Activated CD8-positive, alpha-beta T cell treated with anti-CD3 and anti-CD28 coated beads for 36 hours (primary cell): ENCODE results near the gene RGS16. TPM values are rescaled to one million over a fixed set of nuclear protein-coding genes. Genes with fewer than 3 reads are reported as not detected.

Experiments used
- ATAC-seq: fragments of 200-7000 bp; cut with Tn5 transposase; one replicate; pipeline ENCODE4 v1.10.0; 2021; ENCODE audit warnings: mild to moderate bottlenecking, moderate library complexity
- CTCF ChIA-PET: fragments of 350-600 bp; sonication (Branson Sonifier 250); formaldehyde crosslinking; loops from one replicate; lab custom pipeline; 2021; ENCODE audit warnings: antibody characterized with exemption; lab: Charles Lee
- POLR2A ChIA-PET: fragments of 350-600 bp; sonication (Branson Sonifier 250); formaldehyde crosslinking; loops from one replicate; lab custom pipeline; 2021; ENCODE audit warnings: antibody characterized with exemption; lab: Charles Lee
- DNase-seq: peaks from one replicate; pipeline ENCODE4 v3.0.0-alpha.2; 2020
- H3K27ac Mint-ChIP-seq: one replicate; pipeline ENCODE4 v1.8.0; 2021; ENCODE audit warnings: mild to moderate bottlenecking, mixed read lengths
- H3K27me3 Mint-ChIP-seq: one replicate; pipeline ENCODE4 v1.8.0; 2021; ENCODE audit warnings: mixed read lengths
- H3K36me3 Mint-ChIP-seq: one replicate; pipeline ENCODE4 v1.8.0; 2021; ENCODE audit warnings: low read depth, mixed read lengths
- H3K4me1 Mint-ChIP-seq: one replicate; pipeline ENCODE4 v1.8.0; 2021; ENCODE audit warnings: low read depth, mixed read lengths
- H3K4me3 Mint-ChIP-seq: one replicate; pipeline ENCODE4 v1.8.0; 2021; ENCODE audit warnings: mild to moderate bottlenecking, moderate library complexity, mixed read lengths
- H3K9me3 Mint-ChIP-seq: one replicate; pipeline ENCODE4 v1.8.0; 2021; ENCODE audit warnings: mixed read lengths
- intact Hi-C: fragments of 100-400 bp; cut with micrococcal nuclease; formaldehyde crosslinking; loops from one replicate; pipeline ENCODE4 v1.10.0; 2022
- total RNA-seq, 2 experiments: library from RNA; stranded (reverse); gene quantifications; one replicate each; pipeline ENCODE4 v1.2.3, GENCODE V29; 2021
- TF ChIP-seq, protein P1 (sequence below): fragments of 200-600 bp; IDR thresholded peaks from one replicate; pipeline ENCODE4 v1.8.0; 2022; ENCODE audit warnings: antibody characterized with exemption, mild to moderate bottlenecking

RGS16 gene
- total RNA-seq, 2 experiments from 2014 or later, result 33.8 to 35.6 TPM

DNA sequence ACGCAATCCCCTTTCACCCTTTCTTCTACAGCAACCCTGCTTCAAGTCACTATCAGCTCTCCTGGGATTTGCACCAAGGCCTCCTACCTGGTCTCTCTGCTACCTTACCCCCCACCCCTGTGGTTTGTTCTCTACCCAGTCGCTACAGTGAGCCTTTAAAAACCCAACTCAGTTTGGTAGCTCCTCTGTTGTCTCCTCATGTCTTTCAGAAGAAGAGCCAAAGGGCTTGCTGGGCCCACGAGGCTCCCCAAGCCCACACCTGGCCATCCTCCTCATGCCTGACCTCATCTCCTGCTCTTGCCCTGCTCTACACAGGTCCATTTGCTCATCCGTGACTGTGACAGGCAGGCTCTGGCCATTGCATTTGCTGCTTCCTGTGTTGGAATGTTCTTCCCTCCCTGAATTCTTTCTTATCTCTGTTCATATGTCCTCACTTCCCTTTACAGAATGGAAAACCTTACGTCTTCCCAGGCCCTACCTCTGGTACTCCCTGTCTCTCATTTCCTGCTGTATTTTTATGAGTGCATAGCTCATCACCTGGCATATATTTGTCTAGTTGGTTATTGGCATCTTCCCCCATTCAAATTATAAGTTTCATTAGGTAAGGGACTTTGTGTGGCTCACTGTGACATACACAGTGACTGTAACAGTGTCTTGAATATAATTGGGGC, 3.3 kb downstream of the RGS16 start:
- ATAC-seq, result no peak
- peaks cover 9% of the 10 kb centered on the region for H3K27me3 Mint-ChIP-seq
- ChIA-PET CTCF (interaction anchor here (0.7 to 27.6 kb wide), 18 partner anchors 12 to 188 kb away, joined by 3 to 1003 read pairs (median 4); partner anchors contain the start of genes NPL and RNASEL), POLR2A (interaction anchor here (0.7 to 4.1 kb wide), 6 partner anchors 11 to 239 kb away, joined by 3 to 23 read pairs (median 4); partner anchors contain the start of gene RNASEL)
- H3K4me3 Mint-ChIP-seq, result no peak overlapping the region
- peaks cover 24% of the 10 kb centered on the region for H3K4me1 Mint-ChIP-seq
- TF ChIP-seq, protein P1, sequence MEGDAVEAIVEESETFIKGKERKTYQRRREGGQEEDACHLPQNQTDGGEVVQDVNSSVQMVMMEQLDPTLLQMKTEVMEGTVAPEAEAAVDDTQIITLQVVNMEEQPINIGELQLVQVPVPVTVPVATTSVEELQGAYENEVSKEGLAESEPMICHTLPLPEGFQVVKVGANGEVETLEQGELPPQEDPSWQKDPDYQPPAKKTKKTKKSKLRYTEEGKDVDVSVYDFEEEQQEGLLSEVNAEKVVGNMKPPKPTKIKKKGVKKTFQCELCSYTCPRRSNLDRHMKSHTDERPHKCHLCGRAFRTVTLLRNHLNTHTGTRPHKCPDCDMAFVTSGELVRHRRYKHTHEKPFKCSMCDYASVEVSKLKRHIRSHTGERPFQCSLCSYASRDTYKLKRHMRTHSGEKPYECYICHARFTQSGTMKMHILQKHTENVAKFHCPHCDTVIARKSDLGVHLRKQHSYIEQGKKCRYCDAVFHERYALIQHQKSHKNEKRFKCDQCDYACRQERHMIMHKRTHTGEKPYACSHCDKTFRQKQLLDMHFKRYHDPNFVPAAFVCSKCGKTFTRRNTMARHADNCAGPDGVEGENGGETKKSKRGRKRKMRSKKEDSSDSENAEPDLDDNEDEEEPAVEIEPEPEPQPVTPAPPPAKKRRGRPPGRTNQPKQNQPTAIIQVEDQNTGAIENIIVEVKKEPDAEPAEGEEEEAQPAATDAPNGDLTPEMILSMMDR, result no peak
- intact Hi-C loops, result loop anchor here (1.0 to 5.0 kb wide), 2 partner anchors 111 to 183 kb away; no protein-coding TSS in a partner anchor
- no peaks in the 10 kb centered on the region for H3K36me3 Mint-ChIP-seq
- H3K27ac Mint-ChIP-seq, result no peak overlapping the region
- no peak for DNase-seq
- no peaks in the 10 kb centered on the region for H3K9me3 Mint-ChIP-seq

DNA sequence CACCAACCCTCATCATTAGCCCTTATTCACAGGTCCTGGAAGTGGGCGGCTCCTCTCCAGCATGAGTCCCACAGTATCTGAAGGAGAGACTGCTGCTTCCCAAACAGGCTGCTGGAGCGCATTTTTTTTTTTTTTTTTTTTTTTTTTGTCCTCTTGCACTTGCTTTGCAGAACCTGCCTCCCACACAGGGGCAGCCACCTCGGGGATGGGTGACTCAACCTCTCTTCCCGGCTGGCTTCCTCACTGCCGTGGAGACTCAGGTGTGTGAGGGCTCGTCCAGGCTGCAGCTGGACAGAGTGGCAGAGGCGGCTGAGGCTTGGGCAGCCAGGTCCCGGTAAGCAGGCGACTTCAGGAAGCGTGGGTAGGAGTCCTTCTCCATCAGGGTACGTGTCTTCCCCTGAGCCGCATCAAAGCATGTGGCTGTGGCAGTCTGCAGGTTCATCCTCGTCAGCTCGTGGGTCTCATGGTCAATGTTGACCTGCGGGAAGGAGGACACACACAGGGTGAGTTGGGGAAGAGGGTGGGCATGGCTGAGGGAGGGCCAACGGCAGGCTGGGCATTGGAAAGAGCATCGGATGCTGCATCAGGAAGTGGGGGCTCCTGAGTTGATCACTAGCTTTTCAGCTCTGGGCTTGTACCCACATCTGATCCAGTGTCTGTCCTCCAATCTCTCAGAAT, 4.0 kb downstream of the RGS16 start:
- Mint-ChIP-seq H3K27ac (no peak overlapping the region), H3K4me3 (peak overlapping the region; percentile 5), H3K36me3 (no peaks in the 10 kb centered on the region), H3K9me3 (no peaks in the 10 kb centered on the region), H3K27me3 (peaks cover 1% of the 10 kb centered on the region), H3K4me1 (peaks cover 26% of the 10 kb centered on the region)
- intact Hi-C loops, result loop anchor here (5.0 kb wide), 1 partner anchor 112 kb away; no protein-coding TSS in a partner anchor
- DNase-seq (no peak), ATAC-seq (no peak)
- ChIA-PET POLR2A (interaction anchor here (0.7 to 4.1 kb wide), 8 partner anchors 10 to 240 kb away, joined by 3 to 23 read pairs (median 5); partner anchors contain the start of gene RNASEL), CTCF (interaction anchor here (0.9 to 27.6 kb wide), 15 partner anchors 11 to 189 kb away, joined by 3 to 1003 read pairs (median 4); partner anchors contain the start of genes NPL and RNASEL)
- TF ChIP-seq, protein P1, result no peak

DNA sequence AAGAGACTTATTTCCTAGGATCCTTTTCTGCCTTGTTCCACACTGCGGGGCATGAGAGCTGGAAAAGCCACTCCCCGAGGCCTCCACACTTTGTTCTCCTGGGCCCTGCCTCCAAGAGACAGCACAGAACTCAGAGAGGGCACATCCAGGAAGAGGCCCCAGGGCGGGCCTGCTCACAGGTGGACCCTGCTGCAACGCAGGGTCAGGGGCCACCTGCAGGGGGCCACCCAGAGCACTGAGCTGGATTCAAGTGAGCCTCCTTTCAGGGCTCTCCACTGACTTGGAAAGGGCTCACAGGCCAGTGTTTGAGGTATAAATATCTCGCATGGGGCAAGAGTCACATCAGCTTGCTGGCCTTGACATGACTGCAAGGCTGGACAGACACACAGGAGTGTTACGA, 4.8 kb downstream of the RGS16 start:
- no peaks in the 10 kb centered on the region for H3K9me3 Mint-ChIP-seq
- POLR2A ChIA-PET, result interaction anchor here (0.7 to 2.1 kb wide), 8 partner anchors 10 to 189 kb away, joined by 3 to 10 read pairs (median 5); partner anchors contain the start of gene RNASEL
- ATAC-seq, result peak; percentile 17
- no peak overlapping the region for H3K4me3 Mint-ChIP-seq
- peak; percentile 55 for DNase-seq
- H3K27ac Mint-ChIP-seq, result no peak overlapping the region
- H3K36me3 Mint-ChIP-seq, result no peaks in the 10 kb centered on the region
- peaks cover 19% of the 10 kb centered on the region for H3K4me1 Mint-ChIP-seq
- H3K27me3 Mint-ChIP-seq, result peaks cover under 1% of the 10 kb centered on the region
- TF ChIP-seq, protein P1, result peak; percentile 57
- CTCF ChIA-PET, result interaction anchor here (1.0 to 27.6 kb wide), 8 partner anchors 11 to 190 kb away, joined by 3 to 1003 read pairs (median 9); partner anchors contain the start of genes NPL and RNASEL
- intact Hi-C loops, result loop anchor here (10.0 kb wide), 1 partner anchor 155 kb away; no protein-coding TSS in a partner anchor

DNA sequence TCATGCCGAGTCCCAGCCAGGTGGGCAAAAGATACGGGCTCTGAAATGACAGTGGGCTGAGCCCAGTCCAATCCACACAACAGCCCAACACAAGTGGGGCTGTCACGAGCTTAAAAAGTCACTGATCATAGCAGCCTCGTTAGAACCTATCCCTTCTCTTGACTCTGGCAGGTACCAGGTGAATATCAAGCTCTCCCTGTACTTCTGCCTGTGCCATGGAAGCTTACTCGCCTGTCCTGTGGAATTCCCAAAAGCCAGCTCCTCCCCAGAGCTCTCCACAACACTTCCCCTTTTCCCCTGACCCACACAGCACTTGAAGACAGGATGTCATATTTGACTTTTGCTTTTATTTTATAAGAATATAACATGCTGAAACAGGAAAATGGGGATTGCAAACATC, 5.9 kb downstream of the RGS16 start:
- Mint-ChIP-seq H3K27me3 (no peaks in the 10 kb centered on the region), H3K4me3 (no peak overlapping the region), H3K27ac (no peak overlapping the region), H3K9me3 (no peaks in the 10 kb centered on the region), H3K36me3 (no peaks in the 10 kb centered on the region), H3K4me1 (peaks cover 19% of the 10 kb centered on the region)
- TF ChIP-seq, protein P1, result no peak
- intact Hi-C loops, result loop anchor here (10.0 kb wide), 1 partner anchor 153 kb away; no protein-coding TSS in a partner anchor
- CTCF ChIA-PET, result interaction anchor here (0.8 to 27.6 kb wide), 12 partner anchors 9 to 191 kb away, joined by 3 to 1003 read pairs (median 4); partner anchors contain the start of genes NPL and RNASEL
- ATAC-seq (no peak), DNase-seq (no peak)
- POLR2A ChIA-PET, result interaction anchor here (0.7 to 2.1 kb wide), 8 partner anchors 9 to 190 kb away, joined by 3 to 10 read pairs (median 4); partner anchors contain the start of gene RNASEL
